Astrocyte (in vitro differentiated cells and primary cell): ENCODE measurements around the gene AK8. TPM values are rescaled to one million over a fixed set of nuclear protein-coding genes. Genes with fewer than 3 reads are reported as not detected.

Experiments
- DNase-seq: peaks from one replicate; pipeline ENCODE4 v3.0.0-alpha.2; 2010; ENCODE audit warnings: low read depth
- FAIRE-seq: peaks from 2 replicates; lab custom pipeline; 2011; peaks lifted over from hg19 to GRCh38; lab: Jason Lieb, UNC
- H2AFZ ChIP-seq: 2 replicates; pipeline ENCODE4 v1.6.0; 2012; ENCODE audit warnings: low read depth, low read length, inconsistent platforms
- H3K27ac ChIP-seq: 2 replicates; pipeline ENCODE4 v1.5.1; 2011; ENCODE audit warnings: low read depth, low read length, inconsistent platforms
- H3K27me3 ChIP-seq: 2 replicates; pipeline ENCODE4 v1.6.0; 2011; ENCODE audit warnings: low read length, inconsistent platforms; ENCODE audit not compliant: insufficient read depth
- H3K36me3 ChIP-seq: 2 replicates; pipeline ENCODE4 v1.5.1; 2011; ENCODE audit warnings: low read length, inconsistent platforms; ENCODE audit not compliant: insufficient read depth
- H3K4me1 ChIP-seq: 2 replicates; pipeline ENCODE4 v1.5.1; 2011; ENCODE audit warnings: low read length, inconsistent platforms; ENCODE audit not compliant: insufficient read depth
- H3K4me2 ChIP-seq: 2 replicates; pipeline ENCODE4 v1.6.0; 2012; ENCODE audit warnings: low read length, inconsistent platforms
- H3K4me3 ChIP-seq: 2 replicates; pipeline ENCODE4 v1.5.1; 2011; ENCODE audit warnings: low read depth, mild to moderate bottlenecking, low read length, inconsistent platforms; ENCODE audit not compliant: insufficient read depth
- H3K79me2 ChIP-seq: 2 replicates; pipeline ENCODE4 v1.6.0; 2012; ENCODE audit warnings: mild to moderate bottlenecking, low read length, inconsistent platforms; ENCODE audit not compliant: insufficient read depth
- H3K9ac ChIP-seq: 2 replicates; pipeline ENCODE4 v1.6.0; 2012; ENCODE audit warnings: mild to moderate bottlenecking, low read length, inconsistent platforms
- H3K9me3 ChIP-seq: 2 replicates; pipeline ENCODE4 v1.5.1; 2012; ENCODE audit warnings: low read depth, mild to moderate bottlenecking, low read length, inconsistent platforms; ENCODE audit not compliant: insufficient read depth
- H4K20me1 ChIP-seq: 2 replicates; pipeline ENCODE4 v1.6.0; 2012; ENCODE audit warnings: low read length, inconsistent platforms; ENCODE audit not compliant: insufficient read depth
- H3K27ac Mint-ChIP-seq: one replicate; pipeline ENCODE4 v1.8.0; 2021; ENCODE audit warnings: mild to moderate bottlenecking, mixed read lengths; ENCODE audit not compliant: unreplicated experiment
- H3K27me3 Mint-ChIP-seq: one replicate; pipeline ENCODE4 v1.8.0; 2021; ENCODE audit warnings: low read depth, mixed read lengths; ENCODE audit not compliant: unreplicated experiment
- H3K36me3 Mint-ChIP-seq: one replicate; pipeline ENCODE4 v1.8.0; 2021; ENCODE audit warnings: low read depth, mixed read lengths; ENCODE audit not compliant: unreplicated experiment
- H3K4me1 Mint-ChIP-seq: one replicate; pipeline ENCODE4 v1.8.0; 2021; ENCODE audit warnings: low read depth, mixed read lengths; ENCODE audit not compliant: unreplicated experiment
- H3K4me3 Mint-ChIP-seq: one replicate; pipeline ENCODE4 v1.8.0; 2021; ENCODE audit warnings: mild to moderate bottlenecking, moderate library complexity, mixed read lengths; ENCODE audit not compliant: unreplicated experiment
- H3K9me3 Mint-ChIP-seq: one replicate; pipeline ENCODE4 v1.8.0; 2021; ENCODE audit warnings: mild to moderate bottlenecking, mixed read lengths; ENCODE audit not compliant: unreplicated experiment
- CTCF ChIP-seq: IDR thresholded peaks from 2 replicates; pipeline ENCODE4 v1.5.1; 2011; ENCODE audit warnings: low read depth, mild to moderate bottlenecking, inconsistent platforms, low read length, moderate library complexity; ENCODE audit not compliant: insufficient read depth
- EZH2 ChIP-seq: IDR thresholded peaks from 2 replicates; pipeline ENCODE4 v1.6.1; 2012; ENCODE audit warnings: mild to moderate bottlenecking, low read length, inconsistent platforms; ENCODE audit not compliant: insufficient read depth
- total RNA-seq: library from RNA; stranded (reverse); gene quantifications from 2 replicates; pipeline ENCODE4 v1.2.1, GENCODE V29; 2021

Gene AK8
- total RNA-seq, 1 donor from 2014 or later: 0.27 TPM

DNA sequence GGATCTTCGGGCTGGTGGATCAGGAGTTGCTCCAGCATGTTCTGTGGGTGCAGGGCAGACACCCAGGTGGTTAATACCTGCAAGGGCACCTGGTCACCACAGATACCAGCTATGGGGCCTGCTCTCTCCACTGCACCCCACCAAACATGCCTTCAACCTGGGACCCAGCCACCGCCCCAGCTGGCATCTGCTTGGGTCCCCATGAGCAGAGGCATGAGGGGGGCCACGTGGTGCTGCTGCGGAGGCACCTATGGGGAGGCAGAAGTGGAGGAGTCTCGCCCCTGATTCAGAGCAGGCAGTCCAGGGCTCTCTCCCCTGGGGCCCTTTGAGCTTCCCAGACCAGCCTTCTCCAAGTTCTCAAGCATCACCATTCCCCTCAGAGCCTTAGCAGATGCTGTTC, 2.9 kb downstream of the AK8 start:
- Histone ChIP-seq H3K4me1 (no peaks in the 10 kb centered on the region), H3K9ac (no peak overlapping the region), H3K36me3 (no peaks in the 10 kb centered on the region), H3K79me2 (no peaks in the 10 kb centered on the region), H4K20me1 (no peaks in the 10 kb centered on the region), H3K4me2 (no peak overlapping the region), H3K9me3 (no peaks in the 10 kb centered on the region), H2AFZ (no peak overlapping the region), H3K27me3 (no peaks in the 10 kb centered on the region), H3K27ac (no peak overlapping the region), H3K4me3 (no peak overlapping the region)
- TF ChIP-seq CTCF (no peak), EZH2 (no peak)
- Mint-ChIP-seq H3K4me1 (no peaks in the 10 kb centered on the region), H3K27me3 (peaks cover 35% of the 10 kb centered on the region), H3K27ac (no peak overlapping the region), H3K4me3 (no peak overlapping the region), H3K36me3 (no peaks in the 10 kb centered on the region), H3K9me3 (peaks cover 2% of the 10 kb centered on the region)
- FAIRE-seq (no peak), DNase-seq (no peak)

DNA sequence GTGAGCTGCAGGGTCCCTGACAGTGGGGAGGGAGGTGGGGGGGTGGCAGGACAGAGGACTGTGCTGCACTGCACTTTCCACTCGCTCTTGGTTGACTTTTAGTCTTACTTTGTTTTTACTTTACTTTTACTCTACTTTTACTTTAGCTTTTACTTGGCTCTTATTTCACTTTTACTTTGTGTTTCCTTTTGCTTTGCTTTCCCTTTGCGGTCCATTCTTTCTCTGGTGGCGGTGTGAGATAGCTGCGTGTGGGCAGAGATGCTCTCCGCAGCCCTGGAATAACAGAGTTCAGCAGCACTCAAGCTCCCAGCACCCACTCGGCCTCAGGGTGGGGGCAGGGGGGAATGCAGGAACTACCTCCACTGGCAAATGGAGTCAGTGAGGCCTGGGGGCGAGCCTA, 4.7 kb downstream of the AK8 start:
- Mint-ChIP-seq H3K9me3 (peaks cover 2% of the 10 kb centered on the region), H3K36me3 (no peaks in the 10 kb centered on the region), H3K27me3 (peaks cover 40% of the 10 kb centered on the region), H3K4me3 (no peak overlapping the region), H3K27ac (no peak overlapping the region), H3K4me1 (no peaks in the 10 kb centered on the region)
- no peak overlapping the region for H2AFZ ChIP-seq
- no peak overlapping the region for H3K4me3 ChIP-seq
- H4K20me1 ChIP-seq: no peaks in the 10 kb centered on the region
- H3K27ac ChIP-seq: no peak overlapping the region
- TF ChIP-seq CTCF: no peak
- no peak for TF ChIP-seq EZH2
- no peak for FAIRE-seq
- H3K79me2 ChIP-seq: no peaks in the 10 kb centered on the region
- no peak overlapping the region for H3K4me2 ChIP-seq
- no peaks in the 10 kb centered on the region for H3K9me3 ChIP-seq
- no peak for DNase-seq
- no peak overlapping the region for H3K9ac ChIP-seq
- no peaks in the 10 kb centered on the region for H3K27me3 ChIP-seq
- H3K4me1 ChIP-seq: no peaks in the 10 kb centered on the region
- H3K36me3 ChIP-seq: no peaks in the 10 kb centered on the region

GRCh38 chr9:132869266-132869665, 8.8 kb downstream of the AK8 start:
- Histone ChIP-seq H3K79me2 (no peaks in the 10 kb centered on the region), H3K27ac (no peak overlapping the region), H2AFZ (no peak overlapping the region), H3K4me1 (no peaks in the 10 kb centered on the region), H3K9me3 (no peaks in the 10 kb centered on the region), H3K9ac (no peak overlapping the region), H3K36me3 (no peaks in the 10 kb centered on the region), H3K4me3 (no peak overlapping the region), H4K20me1 (no peaks in the 10 kb centered on the region), H3K27me3 (peaks cover 3% of the 10 kb centered on the region), H3K4me2 (no peak overlapping the region)
- no peak for FAIRE-seq
- H3K27ac Mint-ChIP-seq: no peak overlapping the region
- peaks cover 36% of the 10 kb centered on the region for H3K27me3 Mint-ChIP-seq
- H3K36me3 Mint-ChIP-seq: no peaks in the 10 kb centered on the region
- H3K4me3 Mint-ChIP-seq: no peak overlapping the region
- peaks cover 2% of the 10 kb centered on the region for H3K9me3 Mint-ChIP-seq
- no peaks in the 10 kb centered on the region for H3K4me1 Mint-ChIP-seq
- no peak for DNase-seq
- TF ChIP-seq EZH2 (no peak), CTCF (no peak)
